ENCODE results near the gene GNAS-AS1.

GNAS-AS1 gene

GRCh38 chr20:58868795-58869194, 18.1 kb upstream of the GNAS-AS1 start:
- FAIRE-seq (peak; percentile 20), DNase-seq (ENCODE audit: insufficient read length, low spot score) (no peak)
- TF ChIP-seq SPI1 (IDR thresholded peaks at IDR 0.05; ENCODE audit: low read depth, low read length) (no peak), POLR2AphosphoS5 (IDR thresholded peaks at IDR 0.05; ENCODE audit: low read depth, low read length) (no peak), PAX5 (IDR thresholded peaks at IDR 0.05; ENCODE audit: insufficient read depth, low read length, severe bottlenecking) (no peak), TAF1 (IDR thresholded peaks at IDR 0.05; ENCODE audit: low read depth, low read length) (no peak), POLR2A (IDR thresholded peaks at IDR 0.05; ENCODE audit: low read depth, low read length) (no peak), POU2F2 (IDR thresholded peaks at IDR 0.05; ENCODE audit: low read depth, low read length) (no peak)

GRCh38 chr20:58867211-58867610, 16.5 kb upstream of the GNAS-AS1 start:
- no peak for TF ChIP-seq POLR2A (IDR thresholded peaks at IDR 0.05; ENCODE audit: low read depth, low read length)
- TF ChIP-seq POU2F2 (IDR thresholded peaks at IDR 0.05; ENCODE audit: low read depth, low read length) = no peak
- TF ChIP-seq SPI1 (IDR thresholded peaks at IDR 0.05; ENCODE audit: low read depth, low read length) = no peak
- TF ChIP-seq PAX5 (IDR thresholded peaks at IDR 0.05; ENCODE audit: insufficient read depth, low read length, severe bottlenecking) = no peak
- TF ChIP-seq TAF1 (IDR thresholded peaks at IDR 0.05; ENCODE audit: low read depth, low read length) = no peak
- no peak for TF ChIP-seq POLR2AphosphoS5 (IDR thresholded peaks at IDR 0.05; ENCODE audit: low read depth, low read length)
- no peak for DNase-seq (ENCODE audit: insufficient read length, low spot score)
- no peak for FAIRE-seq

- DNase-seq (ENCODE audit: insufficient read length, low spot score) (no peak), FAIRE-seq (no peak)
- TF ChIP-seq PAX5 (IDR thresholded peaks at IDR 0.05; ENCODE audit: insufficient read depth, low read length, severe bottlenecking) (no peak), POLR2A (IDR thresholded peaks at IDR 0.05; ENCODE audit: low read depth, low read length) (no peak), POLR2AphosphoS5 (IDR thresholded peaks at IDR 0.05; ENCODE audit: low read depth, low read length) (no peak), POU2F2 (IDR thresholded peaks at IDR 0.05; ENCODE audit: low read depth, low read length) (no peak), TAF1 (IDR thresholded peaks at IDR 0.05; ENCODE audit: low read depth, low read length) (no peak), SPI1 (IDR thresholded peaks at IDR 0.05; ENCODE audit: low read depth, low read length) (no peak)
These were observed 15.1 kb upstream of the GNAS-AS1 start for GRCh38 chr20:58865843-58866242.

- TF ChIP-seq TAF1 (IDR thresholded peaks at IDR 0.05; ENCODE audit: low read depth, low read length) (no peak), POLR2AphosphoS5 (IDR thresholded peaks at IDR 0.05; ENCODE audit: low read depth, low read length) (no peak)
- DNase-seq (ENCODE audit: insufficient read length, low spot score) (no peak), FAIRE-seq (no peak)
These were observed 13.6 kb upstream of the GNAS-AS1 start for GRCh38 chr20:58864346-58864745.

- FAIRE-seq (no peak), DNase-seq (ENCODE audit: insufficient read length, low spot score) (no peak)
- TF ChIP-seq PAX5 (IDR thresholded peaks at IDR 0.05; ENCODE audit: insufficient read depth, low read length, severe bottlenecking) (no peak), POLR2A (IDR thresholded peaks at IDR 0.05; ENCODE audit: low read depth, low read length) (no peak), SPI1 (IDR thresholded peaks at IDR 0.05; ENCODE audit: low read depth, low read length) (no peak), TAF1 (IDR thresholded peaks at IDR 0.05; ENCODE audit: low read depth, low read length) (no peak), POLR2AphosphoS5 (IDR thresholded peaks at IDR 0.05; ENCODE audit: low read depth, low read length) (no peak), POU2F2 (IDR thresholded peaks at IDR 0.05; ENCODE audit: low read depth, low read length) (no peak)
These were observed 12.5 kb upstream of the GNAS-AS1 start for GRCh38 chr20:58863044-58863790.

GRCh38 chr20:58855506-58856389, 5.0 kb upstream of the GNAS-AS1 start:
- no peak for TF ChIP-seq POLR2AphosphoS5 (IDR thresholded peaks at IDR 0.05; ENCODE audit: low read depth, low read length)
- no peak for TF ChIP-seq POLR2A (IDR thresholded peaks at IDR 0.05; ENCODE audit: low read depth, low read length)
- no peak for TF ChIP-seq POU2F2 (IDR thresholded peaks at IDR 0.05; ENCODE audit: low read depth, low read length)
- no peak for TF ChIP-seq TAF1 (IDR thresholded peaks at IDR 0.05; ENCODE audit: low read depth, low read length)
- TF ChIP-seq SPI1 (IDR thresholded peaks at IDR 0.05; ENCODE audit: low read depth, low read length) = no peak
- no peak for TF ChIP-seq PAX5 (IDR thresholded peaks at IDR 0.05; ENCODE audit: insufficient read depth, low read length, severe bottlenecking)
- FAIRE-seq (no peak), DNase-seq (ENCODE audit: insufficient read length, low spot score) (no peak)

GRCh38 chr20:58854638-58855471, 4.2 kb upstream of the GNAS-AS1 start:
- TF ChIP-seq POU2F2 (IDR thresholded peaks at IDR 0.05; ENCODE audit: low read depth, low read length) = no peak
- no peak for TF ChIP-seq PAX5 (IDR thresholded peaks at IDR 0.05; ENCODE audit: insufficient read depth, low read length, severe bottlenecking)
- no peak for TF ChIP-seq POLR2A (IDR thresholded peaks at IDR 0.05; ENCODE audit: low read depth, low read length)
- no peak for TF ChIP-seq SPI1 (IDR thresholded peaks at IDR 0.05; ENCODE audit: low read depth, low read length)
- no peak for TF ChIP-seq TAF1 (IDR thresholded peaks at IDR 0.05; ENCODE audit: low read depth, low read length)
- no peak for FAIRE-seq
- DNase-seq (ENCODE audit: insufficient read length, low spot score) = no peak

GRCh38 chr20:58853976-58854637, 3.4 kb upstream of the GNAS-AS1 start:
- TF ChIP-seq SPI1 (IDR thresholded peaks at IDR 0.05; ENCODE audit: low read depth, low read length) = no peak
- no peak for TF ChIP-seq PAX5 (IDR thresholded peaks at IDR 0.05; ENCODE audit: insufficient read depth, low read length, severe bottlenecking)
- no peak for TF ChIP-seq POLR2A (IDR thresholded peaks at IDR 0.05; ENCODE audit: low read depth, low read length)
- no peak for TF ChIP-seq POLR2AphosphoS5 (IDR thresholded peaks at IDR 0.05; ENCODE audit: low read depth, low read length)
- no peak for TF ChIP-seq TAF1 (IDR thresholded peaks at IDR 0.05; ENCODE audit: low read depth, low read length)
- no peak for TF ChIP-seq POU2F2 (IDR thresholded peaks at IDR 0.05; ENCODE audit: low read depth, low read length)
- FAIRE-seq (no peak), DNase-seq (ENCODE audit: insufficient read length, low spot score) (no peak)
